NCI-H2196 (cell line): Measurements from ENCODE around the gene LDLRAD1.
"Not testable (repeated sequence)": the region's sequence is repeated elsewhere in the genome, so short reads cannot be mapped to it uniquely, and the experiment has no call there.

Experiments
- DNase-seq: peaks from one replicate; lab custom pipeline; 2025; ENCODE audit not compliant: unreplicated experiment; lab: John Stamatoyannopoulos, UW

Gene LDLRAD1

GRCh38 chr1:54016343-54017282, 1.4 kb downstream of the LDLRAD1 start:
- peak; percentile 71 for DNase-seq

- DNase-seq, result no peak
Observed at GRCh38 chr1:54014009-54014629, 3.9 kb downstream of the LDLRAD1 start.

DNA sequence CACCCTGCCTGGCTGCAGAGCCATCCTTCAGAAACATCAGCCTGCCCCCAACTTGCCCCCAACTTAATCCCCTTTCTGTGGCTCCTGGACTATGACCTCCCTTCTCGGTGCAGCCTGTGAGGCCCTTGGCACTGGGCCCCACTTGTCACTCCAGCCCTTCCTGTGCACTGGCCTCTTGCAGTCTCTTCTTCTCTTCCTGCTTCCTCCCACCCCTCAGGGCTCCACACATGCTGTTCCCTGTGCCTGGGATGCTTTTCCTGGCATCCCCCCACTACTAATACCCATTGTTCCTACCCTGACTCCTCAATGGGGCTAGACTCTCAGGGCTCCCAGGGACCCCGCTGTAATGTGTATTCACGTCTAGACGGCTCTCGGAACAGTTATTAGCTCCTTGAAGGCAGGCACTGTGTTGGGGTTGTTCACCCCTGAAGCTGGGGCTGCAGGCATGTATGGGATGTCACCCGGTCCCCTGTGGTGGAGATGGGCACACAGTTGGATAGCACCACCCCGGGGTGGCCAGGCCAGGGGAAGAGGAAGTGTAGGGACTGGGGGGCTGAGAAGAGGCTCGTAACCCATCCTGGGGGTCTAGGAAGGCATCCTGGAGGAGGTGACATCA, 4.5 kb downstream of the LDLRAD1 start:
- DNase-seq, result no peak

- no peak for DNase-seq
Observed at GRCh38 chr1:54012863-54013262, 5.1 kb downstream of the LDLRAD1 start.

DNA sequence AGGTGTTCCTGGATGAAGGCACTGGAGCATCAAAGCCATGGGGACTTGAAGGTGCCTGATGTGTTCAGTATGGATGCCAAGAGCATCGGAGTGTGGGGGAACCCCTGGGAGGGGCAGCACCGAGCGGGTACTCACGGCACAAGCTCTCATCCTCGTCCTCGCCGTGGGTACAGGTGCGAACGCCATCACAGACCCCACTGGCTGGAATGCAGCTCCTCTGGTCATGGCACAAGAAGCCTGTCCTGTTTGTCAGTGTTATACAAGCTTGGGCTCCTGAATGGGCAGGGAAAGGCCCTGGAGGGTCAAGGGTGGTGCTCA, 6.0 kb downstream of the LDLRAD1 start:
- no peak for DNase-seq

GRCh38 chr1:54011316-54012007, 6.5 kb downstream of the LDLRAD1 start:
- no peak for DNase-seq

GRCh38 chr1:54010415-54011117, 7.4 kb downstream of the LDLRAD1 start:
- DNase-seq, result no peak

DNA sequence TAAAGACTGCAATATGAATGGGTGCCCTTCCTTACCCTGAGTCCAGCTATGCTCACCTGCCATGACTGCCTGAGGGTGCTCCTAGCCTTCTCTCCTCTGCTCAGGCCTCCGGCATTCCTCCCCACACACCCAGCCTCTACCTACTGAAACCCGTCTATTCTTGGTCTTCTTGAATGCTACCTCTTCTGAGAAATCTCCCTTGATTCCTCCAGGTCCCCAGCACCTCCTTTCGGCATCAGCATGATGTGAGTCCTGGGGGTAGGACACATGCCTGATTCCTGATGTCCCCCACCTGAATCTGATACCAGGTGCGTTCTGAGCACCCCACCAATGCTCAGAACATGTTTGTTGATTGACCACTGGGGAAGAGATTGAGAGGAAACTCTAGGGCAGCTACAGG, 8.6 kb downstream of the LDLRAD1 start:
- no peak for DNase-seq

DNA sequence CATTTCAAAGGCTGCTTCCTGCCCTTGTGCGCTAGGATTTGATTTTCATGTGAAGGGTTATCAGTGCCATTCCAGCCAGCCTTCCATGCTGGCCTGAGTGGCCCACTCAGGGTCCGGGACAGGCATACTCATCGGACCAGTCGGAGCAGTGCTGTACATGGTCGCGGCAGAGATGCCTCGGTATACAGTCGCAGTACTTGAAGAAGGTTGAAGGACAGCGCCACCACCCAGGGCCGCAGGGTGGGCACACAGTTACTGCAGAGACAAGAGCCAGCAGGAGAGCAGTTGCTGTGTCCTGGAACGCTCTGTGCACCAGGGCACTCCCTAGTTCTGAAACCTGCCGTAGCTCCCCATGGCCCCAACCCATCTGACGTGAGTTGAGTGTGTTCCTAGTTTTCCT, 9.1 kb downstream of the LDLRAD1 start:
- DNase-seq, result no peak

GRCh38 chr1:54007613-54008012, 10.4 kb downstream of the LDLRAD1 start:
- DNase-seq, result no peak

DNA sequence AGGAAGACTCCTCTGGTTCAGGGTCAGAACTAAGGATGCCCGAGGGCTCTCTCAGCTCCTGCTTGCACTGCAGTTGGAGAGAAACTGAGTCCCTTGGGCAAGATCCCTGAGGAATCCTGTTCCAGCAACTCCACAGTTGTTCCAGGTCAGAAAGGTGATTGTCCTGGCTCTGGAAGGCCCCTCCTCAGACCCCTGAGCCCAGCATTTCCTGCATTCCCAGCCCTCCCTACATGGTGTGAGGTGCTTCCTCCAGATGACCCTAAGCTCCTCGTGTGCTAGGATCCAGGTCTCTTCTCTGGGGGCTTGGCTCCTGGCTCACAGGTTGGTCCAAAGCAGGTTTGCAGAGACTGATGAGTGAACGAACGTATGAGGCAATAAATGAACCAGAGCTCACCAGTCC, 11.5 kb downstream of the LDLRAD1 start:
- no peak for DNase-seq

- no peak for DNase-seq
Observed at GRCh38 chr1:54004481-54005049, 13.4 kb downstream of the LDLRAD1 start.

GRCh38 chr1:54003750-54004480, 14.1 kb downstream of the LDLRAD1 start:
- DNase-seq, result not testable (repeated sequence)

GRCh38 chr1:54003249-54003646, 14.7 kb downstream of the LDLRAD1 start:
- DNase-seq, result no peak

GRCh38 chr1:54002544-54003248, 15.3 kb downstream of the LDLRAD1 start:
- DNase-seq, result no peak

- DNase-seq, result peak; percentile 33
Observed at GRCh38 chr1:54001591-54001990, 16.4 kb downstream of the LDLRAD1 start.

GRCh38 chr1:53999920-54000319, 18.1 kb downstream of the LDLRAD1 start:
- DNase-seq, result no peak

- DNase-seq, result no peak
Observed at GRCh38 chr1:53998223-53998622, 19.8 kb downstream of the LDLRAD1 start.

- no peak for DNase-seq
Observed at GRCh38 chr1:53995683-53996082, 22.3 kb downstream of the LDLRAD1 start.
